PC-9 (cell line): ENCODE data around the gene RPL39L. TPM values are rescaled to one million over a fixed set of nuclear protein-coding genes. Genes with fewer than 3 reads are reported as not detected.

Experiments
- BruUV-seq: library from RNA; stranded (reverse); fragments of 400-500 nt; replicated peaks from 2 replicates; lab custom pipeline; 2021; lab: Mats Ljungman, UMichigan
- CTCF ChIA-PET: fragments of 300-600 bp; sonication (Branson Sonifier 250); formaldehyde crosslinking; loops from one replicate; lab custom pipeline; 2022; ENCODE audit warnings: antibody characterized with exemption; lab: Charles Lee
- POLR2A ChIA-PET: fragments of 300-600 bp; sonication (Branson Sonifier 250); formaldehyde crosslinking; loops from one replicate; lab custom pipeline; 2022; ENCODE audit warnings: antibody characterized with exemption; ENCODE audit not compliant: unreplicated experiment; lab: Charles Lee
- DNase-seq, 2 experiments: peaks; one replicate each; pipeline versions ENCODE4 v3.0.0 to v3.0.0-alpha.2; 2015 to 2022; ENCODE audit warnings: mixed read lengths in 1 of 2
- H2AFZ ChIP-seq: fragments of 200-600 bp; sonication (generic); 2 replicates; pipeline ENCODE4 v1.8.1; 2017; ENCODE audit warnings: antibody characterized with exemption
- H3F3A ChIP-seq: fragments of 200-600 bp; sonication (generic); 2 replicates; pipeline ENCODE4 v1.8.1; 2017; ENCODE audit warnings: antibody characterized with exemption, mild to moderate bottlenecking, low read depth; ENCODE audit not compliant: insufficient read depth
- H3K27ac ChIP-seq: fragments of 200-600 bp; sonication (generic); 2 replicates; pipeline ENCODE4 v1.6.1; 2016; ENCODE audit warnings: mixed run types
- H3K27me3 ChIP-seq: fragments of 200-600 bp; sonication (generic); 2 replicates; pipeline ENCODE4 v1.6.1; 2016; ENCODE audit warnings: low read depth, mixed run types; ENCODE audit not compliant: insufficient read depth
- H3K36me3 ChIP-seq: fragments of 200-600 bp; sonication (generic); 2 replicates; pipeline ENCODE4 v1.6.1; 2016; ENCODE audit warnings: low read depth, mixed run types
- H3K4me1 ChIP-seq: fragments of 200-600 bp; sonication (generic); replicated peaks from 2 replicates; pipeline ENCODE4 v1.6.1; 2016; ENCODE audit warnings: mixed run types; ENCODE audit not compliant: insufficient read depth
- H3K4me2 ChIP-seq: fragments of 200-600 bp; sonication (generic); 2 replicates; pipeline ENCODE4 v1.6.1; 2017; ENCODE audit warnings: mixed run types
- H3K4me3 ChIP-seq: fragments of 200-600 bp; sonication (generic); 2 replicates; pipeline ENCODE4 v1.6.1; 2016; ENCODE audit warnings: mixed run types
- H3K79me2 ChIP-seq: fragments of 200-600 bp; sonication (generic); 2 replicates; pipeline ENCODE4 v1.6.1; 2017; ENCODE audit warnings: low read depth, mixed run types
- H3K9me2 ChIP-seq: fragments of 200-600 bp; sonication (generic); 2 replicates; pipeline ENCODE4 v1.8.1; 2017; ENCODE audit warnings: mild to moderate bottlenecking; ENCODE audit not compliant: insufficient read depth
- H3K9me3 ChIP-seq: fragments of 200-600 bp; sonication (generic); 2 replicates; pipeline ENCODE4 v1.8.1; 2016; ENCODE audit warnings: low read depth; ENCODE audit not compliant: insufficient read depth
- H4K20me1 ChIP-seq: fragments of 200-600 bp; sonication (generic); 2 replicates; pipeline ENCODE4 v1.8.1; 2017; ENCODE audit not compliant: insufficient read depth
- EZH2 ChIP-seq: fragments of 200-600 bp; sonication (generic); IDR thresholded peaks from 2 replicates; pipeline ENCODE4 v1.8.0; 2017; ENCODE audit warnings: antibody characterized with exemption, low read depth
- intact Hi-C: fragments of 100-400 bp; cut with micrococcal nuclease; formaldehyde crosslinking; loops from one replicate; pipeline ENCODE4 v1.10.0; 2022; ENCODE audit not compliant: unreplicated experiment
- total RNA-seq: library from RNA; stranded (reverse); gene quantifications from 2 replicates; pipeline ENCODE4 v1.2.3, GENCODE V29; 2021
- TF ChIP-seq, protein P1 (sequence below): fragments of 200-600 bp; sonication (generic); conservative IDR thresholded peaks from 2 replicates; pipeline ENCODE4 v1.6.1; 2017; ENCODE audit warnings: mixed run types, antibody characterized with exemption, mild to moderate bottlenecking, moderate library complexity

RPL39L gene
- total RNA-seq, 1 experiment from 2014 or later = 81.3 TPM

GRCh38 chr3:187169231-187169960 is 30.1 kb upstream of the RPL39L start:
- POLR2A ChIA-PET = no interaction called here
- Histone ChIP-seq H3K79me2 (no peaks in the 10 kb centered on the region), H3K36me3 (no peaks in the 10 kb centered on the region), H3F3A (peaks cover 29% of the 10 kb centered on the region; the same call in 1 of the 2 replicates), H3K9me2 (no peaks in the 10 kb centered on the region), H2AFZ (no peak overlapping the region), H3K27ac (peak overlapping the region; percentile 20; the same call in 1 of the 2 replicates), H3K4me1 (peaks cover 57% of the 10 kb centered on the region), H4K20me1 (no peaks in the 10 kb centered on the region), H3K4me3 (no peak overlapping the region), H3K4me2 (peak overlapping the region; percentile 59), H3K9me3 (no peaks in the 10 kb centered on the region; the same call in 1 of the 2 replicates), H3K27me3 (no peaks in the 10 kb centered on the region)
- CTCF ChIA-PET = interaction anchor here (0.6 to 1.0 kb wide), 2 partner anchors 17 to 51 kb away, joined by 3 to 6 read pairs; no protein-coding TSS in a partner anchor
- no peak for DNase-seq
- BruUV-seq = no TSS peak
- intact Hi-C loops = loop anchor here (5.0 to 10.0 kb wide), 2 partner anchors 123 to 235 kb away; partner anchors contain the start of genes MASP1 and ST6GAL1
- no peak for TF ChIP-seq EZH2
- TF ChIP-seq, protein P1, sequence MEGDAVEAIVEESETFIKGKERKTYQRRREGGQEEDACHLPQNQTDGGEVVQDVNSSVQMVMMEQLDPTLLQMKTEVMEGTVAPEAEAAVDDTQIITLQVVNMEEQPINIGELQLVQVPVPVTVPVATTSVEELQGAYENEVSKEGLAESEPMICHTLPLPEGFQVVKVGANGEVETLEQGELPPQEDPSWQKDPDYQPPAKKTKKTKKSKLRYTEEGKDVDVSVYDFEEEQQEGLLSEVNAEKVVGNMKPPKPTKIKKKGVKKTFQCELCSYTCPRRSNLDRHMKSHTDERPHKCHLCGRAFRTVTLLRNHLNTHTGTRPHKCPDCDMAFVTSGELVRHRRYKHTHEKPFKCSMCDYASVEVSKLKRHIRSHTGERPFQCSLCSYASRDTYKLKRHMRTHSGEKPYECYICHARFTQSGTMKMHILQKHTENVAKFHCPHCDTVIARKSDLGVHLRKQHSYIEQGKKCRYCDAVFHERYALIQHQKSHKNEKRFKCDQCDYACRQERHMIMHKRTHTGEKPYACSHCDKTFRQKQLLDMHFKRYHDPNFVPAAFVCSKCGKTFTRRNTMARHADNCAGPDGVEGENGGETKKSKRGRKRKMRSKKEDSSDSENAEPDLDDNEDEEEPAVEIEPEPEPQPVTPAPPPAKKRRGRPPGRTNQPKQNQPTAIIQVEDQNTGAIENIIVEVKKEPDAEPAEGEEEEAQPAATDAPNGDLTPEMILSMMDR = no peak

GRCh38 chr3:187167777-187168176 is 28.5 kb upstream of the RPL39L start:
- ChIA-PET POLR2A (no interaction called here), CTCF (interaction anchor here (0.6 kb wide), 1 partner anchor 231 kb away, joined by 7 read pairs; no protein-coding TSS in a partner anchor)
- Histone ChIP-seq H3K27me3 (no peaks in the 10 kb centered on the region), H3K79me2 (no peaks in the 10 kb centered on the region), H3K9me3 (no peaks in the 10 kb centered on the region; the same call in 1 of the 2 replicates), H3K36me3 (no peaks in the 10 kb centered on the region), H3F3A (peaks cover 16% of the 10 kb centered on the region; the same call in 1 of the 2 replicates), H3K4me1 (peaks cover 41% of the 10 kb centered on the region), H4K20me1 (no peaks in the 10 kb centered on the region), H3K27ac (no peak overlapping the region), H2AFZ (no peak overlapping the region), H3K4me3 (no peak overlapping the region), H3K4me2 (no peak overlapping the region), H3K9me2 (no peaks in the 10 kb centered on the region)
- no peak for DNase-seq
- TF ChIP-seq, protein P1 = no peak
- no peak for TF ChIP-seq EZH2
- intact Hi-C loops = loop anchor here (5.0 to 10.0 kb wide), 2 partner anchors 125 to 233 kb away; partner anchors contain the start of genes MASP1 and ST6GAL1
- no TSS peak for BruUV-seq

DNA sequence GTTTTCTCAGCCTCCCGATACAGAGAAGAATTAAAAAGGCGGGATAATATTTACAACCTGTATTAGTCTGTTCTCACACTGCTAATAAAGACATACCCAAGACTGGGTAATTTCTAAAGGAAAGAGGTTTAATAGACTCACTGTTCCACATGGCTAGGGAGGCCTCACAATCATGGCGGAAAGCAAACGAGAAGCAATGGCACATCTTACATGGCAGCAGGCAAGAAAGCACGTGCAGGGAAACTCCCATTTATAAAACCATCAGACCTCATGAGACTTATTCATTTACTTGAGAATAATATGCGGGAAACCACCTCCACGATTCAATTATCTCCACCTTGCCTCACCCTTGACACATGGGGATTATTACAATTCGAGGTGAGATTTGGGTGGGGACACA is 27.5 kb upstream of the RPL39L start:
- no peaks in the 10 kb centered on the region for H3K79me2 ChIP-seq
- no peak overlapping the region for H3K4me2 ChIP-seq
- intact Hi-C loops = loop anchor here (5.0 to 10.0 kb wide), 2 partner anchors 126 to 232 kb away; partner anchors contain the start of genes MASP1 and ST6GAL1
- H3K9me3 ChIP-seq = no peaks in the 10 kb centered on the region; the same call in 1 of the 2 replicates
- H4K20me1 ChIP-seq = no peaks in the 10 kb centered on the region
- CTCF ChIA-PET = interaction anchor here (2.4 kb wide), 1 partner anchor 20 kb away, joined by 23 read pairs; no protein-coding TSS in a partner anchor
- H3F3A ChIP-seq = peaks cover 16% of the 10 kb centered on the region; the same call in 1 of the 2 replicates
- H3K27ac ChIP-seq = no peak overlapping the region
- no peak overlapping the region for H2AFZ ChIP-seq
- H3K36me3 ChIP-seq = no peaks in the 10 kb centered on the region
- H3K9me2 ChIP-seq = no peaks in the 10 kb centered on the region
- no peaks in the 10 kb centered on the region for H3K27me3 ChIP-seq
- BruUV-seq = no TSS peak
- no peak for DNase-seq
- H3K4me3 ChIP-seq = no peak overlapping the region
- TF ChIP-seq, protein P1 = no peak
- no peak for TF ChIP-seq EZH2
- peaks cover 41% of the 10 kb centered on the region for H3K4me1 ChIP-seq
- POLR2A ChIA-PET = no interaction called here
